ENCODE results near the gene SNX6.
"Not testable (repeated sequence)": the region's sequence is repeated elsewhere in the genome, so short reads cannot be mapped to it uniquely, and the experiment has no call there.

Gene SNX6

DNA sequence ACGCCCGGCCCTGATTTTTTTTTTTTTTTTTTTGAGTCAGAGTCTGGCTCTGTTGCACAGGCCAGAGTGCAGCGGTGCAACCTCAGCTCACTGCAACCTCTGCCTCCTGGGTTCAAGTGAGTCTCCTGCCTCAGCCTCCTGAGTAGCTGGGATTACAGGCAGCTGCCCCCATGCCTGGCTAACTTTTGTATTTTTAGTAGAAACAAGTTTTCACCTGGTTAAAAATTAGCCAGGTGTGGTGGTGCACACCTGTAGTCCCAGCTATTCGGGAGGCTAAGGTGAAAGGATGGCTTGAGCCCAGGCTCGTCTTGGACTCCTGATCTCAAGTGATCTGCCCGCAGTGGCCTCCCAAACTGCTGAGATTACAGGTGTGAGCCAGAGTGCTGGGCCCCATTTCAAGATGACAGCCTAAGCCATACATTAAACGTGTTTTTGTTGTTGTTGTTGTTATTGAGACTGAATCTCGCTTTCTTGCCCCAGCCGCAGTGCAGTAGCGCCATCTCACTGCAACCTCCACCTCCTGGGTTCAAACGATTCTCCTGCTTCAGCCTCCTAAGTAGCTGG is 47.7 kb downstream of the SNX6 start:
- H3K9me3 ChIP-seq, result no peaks in the 10 kb centered on the region
- H3K27ac ChIP-seq, result no peak overlapping the region
- H3K4me3 ChIP-seq, result no peak overlapping the region
- no peaks in the 10 kb centered on the region for H3K27me3 ChIP-seq
- no peaks in the 10 kb centered on the region for H3K4me1 ChIP-seq
- peaks cover 97% of the 10 kb centered on the region for H3K36me3 ChIP-seq
- no peak overlapping the region for H3K4me2 ChIP-seq
- no peaks in the 10 kb centered on the region for H4K20me1 ChIP-seq
- no peak overlapping the region for H3K9ac ChIP-seq
- TF ChIP-seq Cebpa-rat (IDR thresholded peaks at IDR 0.05), result no peak

DNA sequence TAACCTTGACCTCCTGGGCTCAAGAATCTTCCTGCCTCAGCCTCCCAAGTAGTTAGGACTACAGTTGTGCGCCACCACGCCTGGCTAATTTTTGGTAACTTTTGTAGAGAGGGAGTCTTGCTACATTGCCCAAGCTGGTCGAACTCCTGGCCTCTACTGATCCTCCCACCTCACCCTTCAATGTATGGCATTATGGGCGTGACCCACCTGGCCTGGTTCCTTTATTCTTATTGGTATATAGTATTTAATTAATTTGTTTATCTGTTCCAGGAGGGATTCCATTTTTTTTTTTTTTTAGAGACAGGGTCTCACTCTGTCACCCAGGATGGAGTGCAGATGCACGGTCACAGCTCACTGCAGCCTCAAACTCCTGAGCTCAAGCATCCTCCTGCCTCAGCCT is 49.6 kb downstream of the SNX6 start:
- no peak overlapping the region for H3K9ac ChIP-seq
- H4K20me1 ChIP-seq, result no peaks in the 10 kb centered on the region
- no peak for TF ChIP-seq Cebpa-rat (IDR thresholded peaks at IDR 0.05)
- H3K27me3 ChIP-seq, result no peaks in the 10 kb centered on the region
- H3K9me3 ChIP-seq, result no peaks in the 10 kb centered on the region
- no peak overlapping the region for H3K4me3 ChIP-seq
- no peak overlapping the region for H3K27ac ChIP-seq
- no peaks in the 10 kb centered on the region for H3K4me1 ChIP-seq
- H3K36me3 ChIP-seq, result peaks cover 98% of the 10 kb centered on the region
- H3K4me2 ChIP-seq, result no peak overlapping the region

DNA sequence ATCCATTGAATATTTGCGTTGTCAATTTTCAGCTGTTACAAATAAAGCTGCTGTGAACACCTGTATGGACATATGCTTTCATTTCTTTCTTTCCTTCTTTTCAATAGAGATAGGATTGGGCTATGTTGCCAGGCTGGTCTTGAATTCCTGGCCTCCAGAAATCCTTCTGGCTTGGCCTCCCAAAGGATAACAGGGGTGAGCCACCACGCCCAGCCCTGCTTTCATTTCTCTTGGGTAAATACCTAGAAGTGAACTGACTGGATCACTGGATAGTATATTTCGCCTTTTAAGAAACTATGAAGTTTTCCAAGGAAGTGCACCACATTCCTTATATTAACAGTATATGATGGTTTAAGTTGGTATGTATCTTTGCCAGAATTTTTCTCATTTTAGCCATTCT is 58.2 kb downstream of the SNX6 start:
- Histone ChIP-seq H3K4me1 (no peaks in the 10 kb centered on the region), H3K4me2 (no peak overlapping the region), H4K20me1 (peaks cover 7% of the 10 kb centered on the region; the same call in 1 of the 2 replicates), H3K4me3 (no peak overlapping the region), H3K9me3 (no peaks in the 10 kb centered on the region), H3K27ac (no peak overlapping the region), H3K36me3 (peaks cover 98% of the 10 kb centered on the region), H3K9ac (no peak overlapping the region), H3K27me3 (no peaks in the 10 kb centered on the region)
- TF ChIP-seq Cebpa-rat (IDR thresholded peaks at IDR 0.05), result no peak

DNA sequence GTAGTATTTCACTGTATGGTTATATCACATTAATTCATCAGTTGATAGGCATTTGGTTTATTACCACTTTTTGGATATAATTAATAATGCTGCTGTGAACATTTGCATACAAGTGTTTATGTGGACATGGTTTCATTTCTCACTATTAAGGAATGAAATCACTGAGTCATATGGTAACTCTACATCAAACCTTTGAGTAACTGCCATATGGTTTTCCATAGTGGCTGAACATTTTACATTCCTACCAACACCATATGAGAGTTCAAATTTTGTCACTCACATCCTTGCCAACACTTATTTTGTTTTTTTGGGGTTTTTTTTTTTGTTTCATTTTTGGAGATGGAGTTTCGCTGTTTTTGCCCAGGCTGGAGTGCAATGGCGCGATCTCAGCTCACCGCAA is 60.2 kb downstream of the SNX6 start:
- Histone ChIP-seq H3K9me3 (no peaks in the 10 kb centered on the region), H3K4me2 (no peak overlapping the region), H4K20me1 (peaks cover 7% of the 10 kb centered on the region; the same call in 1 of the 2 replicates), H3K9ac (no peak overlapping the region), H3K27me3 (no peaks in the 10 kb centered on the region), H3K4me1 (no peaks in the 10 kb centered on the region), H3K4me3 (no peak overlapping the region), H3K36me3 (peaks cover 99% of the 10 kb centered on the region), H3K27ac (no peak overlapping the region)
- TF ChIP-seq Cebpa-rat (IDR thresholded peaks at IDR 0.05), result no peak

DNA sequence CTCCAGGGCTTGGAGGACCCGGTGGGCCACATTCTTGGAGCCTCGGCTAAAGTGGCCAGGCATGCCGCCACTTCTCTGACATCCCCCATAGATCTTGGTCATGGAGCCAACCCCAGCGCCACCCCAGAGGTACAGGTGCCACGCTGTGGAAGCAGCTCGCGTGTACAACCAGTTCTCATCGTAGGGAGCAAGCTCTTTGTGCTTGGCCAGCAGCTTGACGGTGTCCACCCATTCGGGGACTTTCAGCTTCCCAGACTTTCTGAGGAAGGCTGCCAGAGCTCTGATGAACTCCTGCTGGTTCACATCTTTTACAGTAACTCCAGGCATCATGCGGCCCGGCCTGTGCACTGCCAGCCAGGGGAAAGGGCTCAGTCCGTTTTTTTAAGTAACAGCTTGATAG is 61.1 kb downstream of the SNX6 start:
- no peak for TF ChIP-seq Cebpa-rat (IDR thresholded peaks at IDR 0.05)
- Histone ChIP-seq H3K9ac (no peak overlapping the region), H4K20me1 (peaks cover 7% of the 10 kb centered on the region; the same call in 1 of the 2 replicates), H3K4me3 (no peak overlapping the region), H3K4me1 (no peaks in the 10 kb centered on the region), H3K36me3 (peaks cover 99% of the 10 kb centered on the region), H3K9me3 (no peaks in the 10 kb centered on the region), H3K27me3 (no peaks in the 10 kb centered on the region), H3K4me2 (no peak overlapping the region), H3K27ac (no peak overlapping the region)

DNA sequence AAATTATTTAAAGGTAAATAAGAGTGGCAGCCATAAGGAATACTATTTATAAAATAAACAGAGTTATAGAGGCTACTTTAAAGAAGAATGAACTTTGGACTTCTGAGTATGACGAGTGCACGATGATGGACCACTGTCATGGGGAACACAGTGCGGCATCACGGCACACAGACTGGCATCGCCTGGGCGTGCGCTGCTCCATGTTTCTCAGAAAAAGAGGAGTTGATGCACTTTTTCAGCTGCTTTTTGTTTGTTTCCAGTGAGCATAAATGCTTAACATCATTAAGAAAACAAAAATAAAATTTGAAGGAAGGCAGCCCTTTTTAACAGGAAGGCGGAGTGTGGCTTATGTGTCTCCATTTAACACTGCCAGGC is 67.2 kb downstream of the SNX6 start:
- Histone ChIP-seq H3K4me1 (no peaks in the 10 kb centered on the region), H3K4me2 (no peak overlapping the region), H3K9ac (no peak overlapping the region), H3K9me3 (no peaks in the 10 kb centered on the region), H3K4me3 (no peak overlapping the region), H3K36me3 (peaks cover 52% of the 10 kb centered on the region), H4K20me1 (no peaks in the 10 kb centered on the region), H3K27ac (no peak overlapping the region), H3K27me3 (no peaks in the 10 kb centered on the region)
- no peak for TF ChIP-seq Cebpa-rat (IDR thresholded peaks at IDR 0.05)

DNA sequence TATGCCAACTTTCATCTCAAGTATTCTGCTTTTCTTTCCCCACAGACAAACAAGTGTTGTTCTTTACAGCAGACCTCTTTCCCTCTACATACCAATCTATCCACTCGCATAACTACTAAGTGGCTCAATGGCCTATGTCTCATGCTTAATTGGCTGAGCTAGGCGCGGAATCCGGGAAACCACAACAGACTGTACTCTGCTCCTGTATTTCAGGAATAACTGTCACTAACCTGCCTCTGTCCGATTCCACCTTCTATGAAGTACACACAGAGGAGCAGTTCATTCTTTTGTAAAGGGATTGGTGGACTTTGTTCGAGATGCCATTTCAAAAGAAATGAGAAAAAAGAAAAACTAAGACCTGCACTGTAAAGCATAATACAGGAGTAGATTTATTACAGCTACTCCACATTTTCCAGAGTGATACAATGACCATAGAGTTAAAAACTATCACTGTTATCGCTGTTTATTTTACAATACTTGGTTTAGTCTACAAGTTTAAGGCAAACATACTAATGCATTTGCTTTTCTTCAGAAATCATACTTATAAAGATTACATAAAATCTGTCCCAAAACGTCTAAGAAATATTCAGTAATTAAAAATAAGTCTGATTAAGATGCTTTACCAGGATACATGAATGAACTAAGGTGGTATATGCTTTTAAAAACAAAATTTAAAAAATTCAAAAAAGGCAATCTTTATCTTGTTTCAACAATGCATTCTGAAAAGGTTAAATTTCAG is 67.7 kb downstream of the SNX6 start:
- not testable (repeated sequence) for H3K27ac ChIP-seq, H4K20me1 ChIP-seq, H3K9ac ChIP-seq, H3K4me1 ChIP-seq, H3K4me3 ChIP-seq, H3K27me3 ChIP-seq, H3K4me2 ChIP-seq, H3K9me3 ChIP-seq
- peaks cover 47% of the 10 kb centered on the region for H3K36me3 ChIP-seq

DNA sequence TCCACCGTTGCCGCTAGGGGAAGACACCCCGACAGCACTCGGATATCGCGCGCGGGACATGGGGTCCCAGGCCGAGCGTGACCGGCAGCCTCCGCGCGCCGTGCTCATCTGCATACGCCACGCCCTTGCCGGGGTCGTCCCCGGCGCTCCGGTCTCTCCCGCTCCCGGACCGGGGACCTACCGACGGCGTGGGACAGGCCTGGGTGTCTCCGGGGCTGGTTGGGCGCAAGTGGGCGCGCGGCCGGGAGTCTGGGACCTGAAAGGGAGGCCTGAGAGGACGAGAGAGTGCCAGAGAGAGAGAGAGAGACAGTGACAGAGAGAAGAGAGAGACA is 73.5 kb downstream of the SNX6 start:
- H3K4me3 ChIP-seq, H3K27ac ChIP-seq, H3K9me3 ChIP-seq, H3K27me3 ChIP-seq, H3K36me3 ChIP-seq, H4K20me1 ChIP-seq, H3K9ac ChIP-seq, H3K4me2 ChIP-seq: not testable (repeated sequence)
- H3K4me1 ChIP-seq, result peaks cover 15% of the 10 kb centered on the region

DNA sequence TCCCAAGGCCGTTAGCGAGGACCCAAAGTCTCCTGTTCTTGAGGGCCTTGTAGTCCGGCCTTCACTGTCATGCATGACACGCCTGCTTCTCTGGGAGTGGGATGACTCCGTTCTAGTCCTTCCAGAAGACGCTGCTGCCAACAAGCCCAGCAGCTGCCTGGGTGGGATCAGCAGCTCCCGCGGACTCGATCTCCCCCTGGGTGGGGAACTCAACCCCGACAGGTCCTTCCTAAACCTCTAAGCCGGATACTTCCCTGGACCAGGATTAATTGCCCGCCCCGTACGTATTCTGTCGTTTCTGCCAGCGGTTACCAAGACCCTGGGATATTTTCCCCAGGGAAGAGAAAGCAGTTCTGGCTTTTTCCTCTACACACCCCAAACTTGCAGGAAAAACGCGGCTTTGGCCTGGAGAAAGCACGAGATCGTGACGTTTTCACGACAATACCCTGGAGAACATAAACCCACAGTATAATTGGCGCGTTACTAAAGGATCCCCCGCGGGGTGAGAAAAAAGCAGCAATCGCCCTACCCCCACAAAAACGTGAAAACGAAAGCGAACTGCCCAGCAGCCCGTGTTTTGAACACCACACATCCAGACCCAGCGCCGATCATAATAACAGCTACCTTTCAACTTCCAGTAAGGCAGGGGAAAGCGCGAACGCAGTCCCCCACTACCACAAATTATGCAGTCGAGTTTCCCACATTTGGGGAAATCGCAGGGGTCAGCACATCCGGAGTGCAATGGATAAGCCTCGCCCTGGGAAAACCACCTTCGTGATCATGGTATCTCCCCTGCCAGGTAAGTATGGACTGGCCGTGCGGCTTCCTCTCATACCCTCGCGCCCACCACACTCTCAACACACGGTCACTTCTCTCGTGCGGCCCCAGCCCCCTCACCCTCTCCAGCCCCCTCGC is 74.1 kb downstream of the SNX6 start:
- H4K20me1 ChIP-seq, H3K9me3 ChIP-seq, H3K36me3 ChIP-seq, H3K27ac ChIP-seq, H3K9ac ChIP-seq, H3K4me3 ChIP-seq, H3K4me2 ChIP-seq, H3K27me3 ChIP-seq: not testable (repeated sequence)
- peaks cover 17% of the 10 kb centered on the region for H3K4me1 ChIP-seq

DNA sequence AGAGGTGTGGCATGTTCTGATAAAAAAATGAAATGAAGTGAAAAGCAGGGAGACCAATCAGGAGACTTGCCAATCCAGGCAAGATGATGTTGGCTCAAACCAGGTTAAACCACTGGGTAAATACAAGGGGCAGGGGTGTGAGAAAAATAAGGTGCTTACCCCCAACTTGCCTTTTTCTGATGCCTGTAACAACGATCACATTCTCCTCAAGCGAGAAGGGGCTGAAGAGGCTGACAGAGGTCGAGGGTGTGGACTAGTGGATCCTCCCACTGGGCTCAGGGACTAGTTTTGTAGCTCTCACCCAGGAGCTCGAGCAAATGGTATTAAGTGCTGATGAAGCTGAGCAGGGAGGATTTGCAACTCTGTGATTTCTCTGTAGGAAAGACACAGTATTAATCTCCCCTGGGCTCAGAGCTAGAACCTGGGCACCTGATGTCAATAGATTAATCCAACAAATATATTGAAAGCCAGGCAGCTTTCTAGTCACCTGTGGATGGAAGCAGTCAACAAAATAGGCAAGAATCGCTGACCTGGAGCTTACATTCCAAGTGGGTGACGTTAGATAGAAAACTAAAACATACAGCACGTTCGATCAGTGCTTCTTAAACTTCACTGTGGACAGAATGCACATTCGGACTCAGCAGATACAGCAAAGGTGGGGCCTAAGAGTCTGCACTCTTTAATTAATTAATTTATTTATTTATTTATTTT is 75.3 kb downstream of the SNX6 start:
- Histone ChIP-seq H3K36me3 (no peaks in the 10 kb centered on the region), H3K4me1 (peaks cover 17% of the 10 kb centered on the region), H3K9me3 (no peaks in the 10 kb centered on the region), H4K20me1 (no peaks in the 10 kb centered on the region), H3K9ac (peak overlapping the region; percentile 44), H3K4me2 (peak overlapping the region; percentile 65), H3K4me3 (no peak overlapping the region), H3K27ac (peak overlapping the region; percentile 5; the same call in 1 of the 2 replicates), H3K27me3 (no peaks in the 10 kb centered on the region)
- TF ChIP-seq Cebpa-rat (IDR thresholded peaks at IDR 0.05), result no peak

DNA sequence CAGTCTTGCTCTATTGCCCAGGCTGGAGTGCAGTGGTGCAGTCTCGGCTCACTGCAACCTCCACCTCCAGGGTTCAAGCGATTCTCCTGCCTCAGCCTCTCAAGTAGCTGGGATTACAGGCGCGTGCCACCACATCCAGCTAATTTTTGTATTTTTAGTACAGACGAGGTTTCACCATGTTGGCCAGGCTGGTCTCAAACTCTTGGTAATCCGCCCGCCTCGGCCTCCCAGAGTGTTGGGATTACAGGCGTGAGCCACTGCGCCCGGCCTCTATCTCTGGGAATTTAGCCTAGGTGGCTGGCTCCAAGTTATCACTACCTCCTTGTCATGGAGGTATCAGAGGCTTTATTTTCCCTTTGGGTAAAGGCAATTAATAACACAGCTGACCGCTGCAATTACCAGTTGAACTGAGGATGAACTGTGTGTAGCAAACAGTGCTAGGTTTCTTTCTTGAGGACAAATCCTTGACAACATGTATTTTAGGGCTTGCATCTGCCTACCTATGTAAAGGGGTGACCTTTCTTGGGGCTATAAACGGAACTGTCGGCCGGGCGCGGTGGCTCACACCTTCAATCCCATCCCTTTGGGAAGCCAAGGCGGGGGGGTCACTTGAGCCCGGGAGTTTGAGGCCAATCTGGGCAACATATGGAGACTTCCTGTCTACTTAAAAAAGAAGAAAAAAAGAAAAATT is 80.5 kb downstream of the SNX6 start:
- peaks cover 30% of the 10 kb centered on the region for H3K4me1 ChIP-seq
- not testable (repeated sequence) for H3K9ac ChIP-seq, H3K4me3 ChIP-seq, H3K27ac ChIP-seq, H3K9me3 ChIP-seq, H3K36me3 ChIP-seq, H3K27me3 ChIP-seq, H4K20me1 ChIP-seq
- H3K4me2 ChIP-seq, result peak overlapping the region; percentile 70; the same call in 1 of the 2 replicates

All from BLaER1 (cell line).